Tibial nerve (tissue), 4 donors: ENCODE data around the gene BCL2. TPM values are rescaled to one million over a fixed set of nuclear protein-coding genes. Genes with fewer than 3 reads are reported as not detected.

Source experiments
- DNase-seq, 2 donors: peaks; one replicate each; pipeline ENCODE4 v3.0.0-alpha.2; 2019; ENCODE audit warnings: low spot score in 2 of 2
- H3K27ac ChIP-seq, 4 donors: fragments of 200-600 bp; sonication (generic) in 3 of 4; one replicate each; pipeline ENCODE4 v1.5.1; 2017 to 2019; ENCODE audit warnings: mild to moderate bottlenecking in 1 of 4
- H3K27me3 ChIP-seq, 2 donors: fragments of 200-600 bp; sonication (generic) in 1 of 2; one replicate each; pipeline versions ENCODE4 v1.5.1 to v1.6.0; 2017 to 2019
- H3K36me3 ChIP-seq, 3 donors: fragments of 200-600 bp; sonication (generic); one replicate each; pipeline ENCODE4 v1.5.1; 2018 to 2019
- H3K4me1 ChIP-seq, 4 donors: fragments of 200-600 bp; sonication (generic) in 3 of 4; one replicate each; pipeline ENCODE4 v1.5.1; 2017 to 2019
- H3K4me3 ChIP-seq, 4 donors: fragments of 200-600 bp; sonication (generic) in 3 of 4; one replicate each; pipeline ENCODE4 v1.5.1; 2017 to 2019; ENCODE audit warnings: mild to moderate bottlenecking in 1 of 4, moderate library complexity in 1 of 4
- H3K9me3 ChIP-seq, 4 donors: fragments of 200-600 bp; sonication (generic) in 3 of 4; one replicate each; pipeline ENCODE4 v1.5.1; 2017 to 2019
- CTCF ChIP-seq, 5 experiments: fragments of 200-600 bp in 3 of 5; fragments of 450-650 bp in 2 of 5; sonication (generic) in 3 of 5; IDR thresholded peaks; one replicate each; pipeline ENCODE4 v1.5.1; 2016 to 2019; ENCODE audit warnings: antibody characterized with exemption in 5 of 5, mild to moderate bottlenecking in 3 of 5, moderate library complexity in 2 of 5
- EP300 ChIP-seq, 2 donors: sonication (generic); formaldehyde crosslinking; IDR thresholded peaks; one replicate each; pipeline ENCODE4 v1.6.1; 2017; ENCODE audit warnings: antibody characterized with exemption in 2 of 2, mild to moderate bottlenecking in 1 of 2
- POLR2A ChIP-seq, 2 donors: fragments of 450-650 bp; IDR thresholded peaks; one replicate each; pipeline ENCODE4 v1.6.1; 2017; ENCODE audit warnings: antibody characterized with exemption in 2 of 2, mild to moderate bottlenecking in 2 of 2, moderate library complexity in 2 of 2
- WGBS, 2 donors: methylation state at CpG; one replicate each; pipeline ENCODE4 v1.1.5; 2018; 5-methylcytosine and 5-hydroxymethylcytosine counted together
- total RNA-seq, 4 donors: library from RNA; depleted of rRNA; stranded (reverse); fragments of >200 nt; gene quantifications; one replicate each; pipeline ENCODE4 v1.1.0, GENCODE V29; 2016

BCL2 gene
- total RNA-seq, 4 donors from 2014 or later: 54.7 to 79.1 (median 67.0) TPM

DNA sequence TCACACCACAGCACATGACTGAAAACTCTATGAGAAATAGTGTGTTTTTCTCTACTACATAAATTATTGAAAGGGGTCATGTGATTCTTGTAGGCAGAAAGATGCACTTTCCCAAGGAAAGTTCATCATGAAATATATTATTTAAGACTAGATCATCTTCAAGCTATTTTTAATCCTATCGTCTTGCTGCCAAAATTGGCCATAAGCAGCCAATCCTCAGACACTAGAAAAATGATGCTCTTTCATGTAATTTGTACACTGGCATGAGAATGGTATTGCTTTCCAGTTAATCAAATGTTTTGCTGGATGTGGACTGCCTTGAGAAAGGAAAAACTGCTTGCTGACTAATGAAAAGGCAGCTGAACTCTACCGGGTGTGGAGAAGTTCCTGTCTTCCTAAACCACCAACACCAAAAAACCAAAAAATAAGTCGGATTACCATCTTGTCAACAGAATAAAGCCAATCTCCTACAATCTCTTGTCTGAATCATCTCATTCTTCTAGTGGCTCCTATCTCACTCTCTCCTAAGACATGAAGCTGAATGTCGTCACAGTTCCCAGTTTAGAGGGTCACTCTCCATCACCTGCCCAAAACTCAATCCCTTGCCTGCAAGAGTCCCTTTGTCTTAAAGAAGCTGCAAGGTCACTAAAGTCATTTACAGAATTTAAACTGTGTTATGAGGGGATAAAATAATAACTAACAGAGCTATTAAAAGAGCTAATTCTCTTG is 5.3 kb downstream of the BCL2 start:
- H3K27me3 ChIP-seq: no peaks in the 10 kb centered on the region
- peaks cover 0 to 70% (median 22%) of the 10 kb centered on the region in 4 donors for H3K4me1 ChIP-seq
- H3K9me3 ChIP-seq: no peaks in the 10 kb centered on the region
- peak overlapping the region in 2 of 4 donors; percentile 21 to 83 for H3K4me3 ChIP-seq
- TF ChIP-seq POLR2A (IDR thresholded peaks at IDR 0.05) (no peak), EP300 (IDR thresholded peaks at IDR 0.05) (no peak), CTCF (IDR thresholded peaks at IDR 0.05) (no peak)
- no peaks in the 10 kb centered on the region for H3K36me3 ChIP-seq
- peak overlapping the region; percentile 65 to 96 (median 90) for H3K27ac ChIP-seq
- DNase-seq: no peak
- WGBS, 2 donors: 33 to 37% methylated on average over 4 of the region's 4 CpGs

DNA sequence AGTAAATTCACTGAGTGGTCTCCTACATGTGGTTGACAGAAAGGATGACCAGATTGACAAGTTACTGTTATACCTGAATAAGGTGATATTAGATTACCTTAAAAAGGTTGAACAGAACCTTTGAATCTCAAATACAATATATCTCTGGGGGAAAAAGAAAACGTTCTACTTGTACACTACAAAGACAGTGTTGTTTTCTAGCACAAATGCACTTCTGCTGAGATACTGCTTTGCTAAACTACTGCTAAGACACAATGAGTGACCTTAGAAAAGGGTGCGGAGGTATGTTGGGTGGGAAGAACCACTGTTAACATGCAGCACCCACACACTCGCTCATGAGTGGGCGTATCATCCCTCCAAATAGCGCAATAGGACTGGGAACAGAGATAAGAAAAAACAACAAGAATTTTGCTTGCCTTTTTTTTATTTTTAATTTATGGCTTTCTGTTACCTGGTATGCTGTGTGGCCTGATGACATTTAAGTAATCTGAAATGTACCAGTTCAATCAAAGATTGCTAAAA is 6.1 kb downstream of the BCL2 start:
- Histone ChIP-seq H3K9me3 (no peaks in the 10 kb centered on the region), H3K4me3 (peak overlapping the region in 2 of 4 donors; percentile 6 to 22), H3K27ac (peak overlapping the region; percentile 65 to 96 (median 90)), H3K36me3 (no peaks in the 10 kb centered on the region), H3K27me3 (no peaks in the 10 kb centered on the region), H3K4me1 (peaks cover 0 to 71% (median 22%) of the 10 kb centered on the region in 4 donors)
- DNase-seq: no peak
- no peak for TF ChIP-seq CTCF (IDR thresholded peaks at IDR 0.05)
- TF ChIP-seq EP300 (IDR thresholded peaks at IDR 0.05): peak in 1 of 2 donors; percentile 58
- WGBS, 2 donors: 44 to 53% methylated on average over 5 of the region's 5 CpGs

- Histone ChIP-seq H3K27ac (peak overlapping the region; percentile 65 to 96 (median 90)), H3K9me3 (no peaks in the 10 kb centered on the region), H3K4me1 (peaks cover 0 to 72% (median 25%) of the 10 kb centered on the region in 4 donors), H3K36me3 (no peaks in the 10 kb centered on the region), H3K4me3 (peak overlapping the region in 2 of 4 donors; percentile 6 to 22), H3K27me3 (no peaks in the 10 kb centered on the region)
- TF ChIP-seq CTCF (IDR thresholded peaks at IDR 0.05) (no peak), POLR2A (IDR thresholded peaks at IDR 0.05) (no peak), EP300 (IDR thresholded peaks at IDR 0.05) (no peak)
- WGBS, 2 donors: 30 to 37% methylated on average over 5 of the region's 5 CpGs
- no peak for DNase-seq
Measured at GRCh38 chr18:63312737-63313395, 6.7 kb downstream of the BCL2 start.

- Histone ChIP-seq H3K4me1 (peaks cover 0 to 81% (median 31%) of the 10 kb centered on the region in 4 donors), H3K27ac (peak overlapping the region in 3 of 4 donors; percentile 65 to 96 (median 92)), H3K27me3 (no peaks in the 10 kb centered on the region), H3K4me3 (no peak overlapping the region), H3K9me3 (no peaks in the 10 kb centered on the region), H3K36me3 (no peaks in the 10 kb centered on the region)
- TF ChIP-seq EP300 (IDR thresholded peaks at IDR 0.05) (no peak), CTCF (IDR thresholded peaks at IDR 0.05) (no peak), POLR2A (IDR thresholded peaks at IDR 0.05) (no peak)
- WGBS, 2 donors: 94% methylated on average over 3 of the region's 3 CpGs
- no peak for DNase-seq
Measured at GRCh38 chr18:63312019-63312409, 7.6 kb downstream of the BCL2 start.
